ENCODE measurements around the gene SCN1B. TPM values are rescaled to one million over a fixed set of nuclear protein-coding genes. Genes with fewer than 3 reads are reported as not detected.
A peak's percentile ranks its signal among the peaks of the same experiment; 100 is the strongest.
"Not testable (repeated sequence)": the region's sequence is repeated elsewhere in the genome, so short reads cannot be mapped to it uniquely, and the experiment has no call there.

Gene SCN1B
- total and polyA plus RNA-seq, 9 donors: 0.83 to 13.9 (median 5.7) TPM

- WGBS, 3 donors: 76 to 80% (median 78%) methylated on average over 11 of the region's 11 CpGs
- DNase-seq: peak in 1 of 5 donors; percentile 11
- Histone ChIP-seq H3K4me3 (no peak overlapping the region), H3K27ac (no peak overlapping the region), H3K4me1 (ENCODE audit: insufficient read depth) (peaks cover 11% of the 10 kb centered on the region), H3K27me3 (no peaks in the 10 kb centered on the region), H3K36me3 (no peaks in the 10 kb centered on the region), H3K9me3 (no peaks in the 10 kb centered on the region)
- intact Hi-C loops (cut with DNase I): no loop called here
- TF ChIP-seq EP300 (IDR thresholded peaks at IDR 0.05) (no peak), CTCF (IDR thresholded peaks at IDR 0.05) (no peak), POLR2A (IDR thresholded peaks at IDR 0.05) (no peak)
These were observed 24.9 kb upstream of the SCN1B start for GRCh38 chr19:35005256-35005977.

- H3K27ac ChIP-seq; H3K4me3 ChIP-seq; H3K27me3 ChIP-seq; H3K36me3 ChIP-seq; DNase-seq; H3K9me3 ChIP-seq; intact Hi-C loops (cut with DNase I): not testable (repeated sequence)
- peaks cover 11% of the 10 kb centered on the region for H3K4me1 ChIP-seq (ENCODE audit: insufficient read depth)
- 87 to 89% (median 88%) methylated on average over 6 of the region's 6 CpGs for WGBS, 3 donors
These were observed 24.3 kb upstream of the SCN1B start for GRCh38 chr19:35006007-35006341.

GRCh38 chr19:35006342-35006998 is 23.8 kb upstream of the SCN1B start:
- 59 to 73% (median 72%) methylated on average over 15 of the region's 15 CpGs for WGBS, 3 donors
- H3K4me3 ChIP-seq: no peak overlapping the region
- peaks cover 11% of the 10 kb centered on the region for H3K4me1 ChIP-seq (ENCODE audit: insufficient read depth)
- TF ChIP-seq EP300 (IDR thresholded peaks at IDR 0.05): no peak
- TF ChIP-seq POLR2A (IDR thresholded peaks at IDR 0.05): no peak
- TF ChIP-seq CTCF (IDR thresholded peaks at IDR 0.05): no peak
- intact Hi-C loops (cut with DNase I): no loop called here
- H3K27me3 ChIP-seq: no peaks in the 10 kb centered on the region
- no peak for DNase-seq
- H3K36me3 ChIP-seq: no peaks in the 10 kb centered on the region
- no peak overlapping the region for H3K27ac ChIP-seq
- no peaks in the 10 kb centered on the region for H3K9me3 ChIP-seq

GRCh38 chr19:35006999-35007365 is 23.3 kb upstream of the SCN1B start:
- TF ChIP-seq CTCF (IDR thresholded peaks at IDR 0.05) (no peak), POLR2A (IDR thresholded peaks at IDR 0.05) (no peak), EP300 (IDR thresholded peaks at IDR 0.05) (no peak)
- 86 to 95% (median 95%) methylated on average over 5 of the region's 5 CpGs for WGBS, 3 donors
- DNase-seq: peak in 1 of 5 donors; percentile 14
- intact Hi-C loops (cut with DNase I): no loop called here
- no peak overlapping the region for H3K27ac ChIP-seq
- no peak overlapping the region for H3K4me3 ChIP-seq
- no peaks in the 10 kb centered on the region for H3K9me3 ChIP-seq
- no peaks in the 10 kb centered on the region for H3K27me3 ChIP-seq
- H3K36me3 ChIP-seq: no peaks in the 10 kb centered on the region
- H3K4me1 ChIP-seq (ENCODE audit: insufficient read depth): peaks cover 11% of the 10 kb centered on the region

- H3K9me3 ChIP-seq; H3K4me3 ChIP-seq; H3K27ac ChIP-seq; H3K27me3 ChIP-seq; DNase-seq; H3K36me3 ChIP-seq; intact Hi-C loops (cut with DNase I): not testable (repeated sequence)
- WGBS, 3 donors: 93 to 97% (median 94%) methylated on average over 8 of the region's 8 CpGs
- peaks cover 11% of the 10 kb centered on the region for H3K4me1 ChIP-seq (ENCODE audit: insufficient read depth)
These were observed 22.8 kb upstream of the SCN1B start for GRCh38 chr19:35007427-35007826.
